Fibroblast of gingiva (primary cell): ENCODE data around the gene RABGEF1.

ENCODE experiments used
- DNase-seq: peaks from one replicate; pipeline ENCODE4 v3.0.0-alpha.2; 2011; ENCODE audit warnings: low read depth

The RABGEF1 gene

GRCh38 chr7:66859339-66859738 is 118.8 kb downstream of the RABGEF1 start:
- DNase-seq = no peak

DNA sequence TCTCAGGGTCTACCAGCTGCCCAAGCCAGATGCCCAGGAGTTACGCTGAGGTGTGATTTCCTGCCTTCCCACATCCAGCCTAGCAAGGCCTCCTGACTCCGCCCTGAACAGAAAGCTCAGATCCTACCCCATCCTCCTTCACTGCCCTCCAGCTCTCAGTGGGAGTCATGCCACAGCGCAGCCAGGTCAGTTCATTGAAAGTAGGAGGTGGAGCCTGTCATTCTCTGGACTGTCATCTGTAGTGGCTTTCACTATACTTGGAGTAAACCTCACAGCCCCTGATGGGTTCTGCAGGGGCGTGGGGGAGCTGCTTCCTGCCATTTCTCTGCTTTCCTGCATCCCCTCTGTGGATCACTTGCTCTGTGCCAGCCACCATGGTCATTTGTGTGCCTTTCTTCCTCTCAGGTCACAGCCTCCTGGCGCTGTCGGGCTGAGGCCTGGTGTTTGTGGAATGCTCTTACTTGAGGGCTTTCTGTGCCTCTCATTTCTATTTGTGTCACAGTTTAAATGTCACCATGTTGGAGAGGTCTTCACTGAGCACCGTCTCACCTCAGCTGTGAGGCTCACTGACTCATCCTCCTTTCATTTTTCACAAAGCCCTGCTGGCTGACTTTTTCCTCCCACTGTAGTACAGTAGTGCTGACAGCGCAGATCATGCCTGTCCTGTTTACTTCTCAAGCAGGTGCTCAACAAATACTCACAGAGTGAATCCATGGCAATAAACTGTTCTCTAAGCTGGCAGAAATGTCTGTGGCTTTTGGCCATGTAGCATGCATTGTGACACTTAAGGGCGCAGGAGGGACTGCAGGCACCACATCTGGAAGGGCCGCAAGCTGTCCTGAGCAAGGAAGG is 119.5 kb downstream of the RABGEF1 start:
- no peak for DNase-seq

GRCh38 chr7:66860767-66861166 is 120.2 kb downstream of the RABGEF1 start:
- DNase-seq = no peak
